Keratinocyte (primary cell): ENCODE data around the gene MAPKAPK3. TPM values are rescaled to one million over a fixed set of nuclear protein-coding genes. Genes with fewer than 3 reads are reported as not detected.
"Not testable (repeated sequence)": the region's sequence is repeated elsewhere in the genome, so short reads cannot be mapped to it uniquely, and the experiment has no call there.

Source experiments
- DNase-seq: peaks from one replicate; pipeline ENCODE4 v3.0.0-alpha.2; 2011; ENCODE audit warnings: low read depth, missing footprints, low spot score
- FAIRE-seq: peaks from 2 replicates; lab custom pipeline; 2011; peaks lifted over from hg19 to GRCh38; lab: Jason Lieb, UNC
- H2AFZ ChIP-seq: 2 replicates; pipeline ENCODE4 v1.6.0; 2012; ENCODE audit warnings: low read length, control low read depth, inconsistent platforms; ENCODE audit not compliant: control insufficient read depth
- H3K27ac ChIP-seq: 2 replicates; pipeline ENCODE4 v1.5.1; 2011; ENCODE audit warnings: low read length; ENCODE audit not compliant: control insufficient read depth, insufficient read depth
- H3K27me3 ChIP-seq: 3 replicates; pipeline ENCODE4 v1.6.0; 2011; ENCODE audit warnings: low read length; ENCODE audit not compliant: control insufficient read depth, insufficient read depth; ENCODE audit errors: extremely low read depth
- H3K36me3 ChIP-seq, 2 experiments: 2 replicates in 1 of 2; 3 replicates in 1 of 2; pipeline ENCODE4 v1.5.1; 2011; ENCODE audit warnings: low read length in 2 of 2, mild to moderate bottlenecking in 1 of 2; ENCODE audit not compliant: control insufficient read depth in 2 of 2, insufficient read depth in 2 of 2; ENCODE audit errors: extremely low read depth in 1 of 2
- H3K4me1 ChIP-seq: 3 replicates; pipeline ENCODE4 v1.5.1; 2011; ENCODE audit warnings: low read length; ENCODE audit not compliant: control insufficient read depth, insufficient read depth; ENCODE audit errors: extremely low read depth
- H3K4me2 ChIP-seq: 3 replicates; pipeline ENCODE4 v1.6.0; 2011; ENCODE audit warnings: low read depth, low read length; ENCODE audit not compliant: control insufficient read depth, insufficient read depth; ENCODE audit errors: extremely low read depth
- H3K4me3 ChIP-seq, 3 experiments: fragments of 200-600 bp in 1 of 3; sonication (generic) in 1 of 3; 2 replicates in 2 of 3; 3 replicates in 1 of 3; pipeline ENCODE4 v1.5.1; 2011 to 2016; ENCODE audit warnings: low read length in 3 of 3, mild to moderate bottlenecking in 3 of 3, control low read depth in 2 of 3, inconsistent platforms in 1 of 3, low read depth in 1 of 3, mixed read lengths in 1 of 3, mixed run types in 1 of 3, moderate library complexity in 1 of 3; ENCODE audit not compliant: control insufficient read depth in 2 of 3, insufficient read depth in 2 of 3; ENCODE audit errors: extremely low read depth in 1 of 3
- H3K79me2 ChIP-seq: 2 replicates; pipeline ENCODE4 v1.6.0; 2012; ENCODE audit warnings: low read length; ENCODE audit not compliant: control insufficient read depth, insufficient read depth
- H3K9ac ChIP-seq: 3 replicates; pipeline ENCODE4 v1.6.0; 2011; ENCODE audit warnings: low read length; ENCODE audit not compliant: control insufficient read depth, insufficient read depth; ENCODE audit errors: extremely low read depth
- H3K9me1 ChIP-seq: 3 replicates; pipeline ENCODE4 v1.6.0; 2011; ENCODE audit warnings: low read length; ENCODE audit not compliant: control insufficient read depth, insufficient read depth; ENCODE audit errors: extremely low read depth
- H3K9me3 ChIP-seq: 2 replicates; pipeline ENCODE4 v1.5.1; 2012; ENCODE audit warnings: low read depth, low read length; ENCODE audit not compliant: control insufficient read depth
- H4K20me1 ChIP-seq: 3 replicates; pipeline ENCODE4 v1.6.0; 2011; ENCODE audit warnings: low read length; ENCODE audit not compliant: control insufficient read depth, insufficient read depth; ENCODE audit errors: extremely low read depth
- EZH2 ChIP-seq: IDR thresholded peaks from one replicate; pipeline ENCODE4 v1.6.1; 2012; ENCODE audit warnings: inconsistent platforms, mild to moderate bottlenecking, low read length, moderate library complexity
- dilution Hi-C: fragments of 300-500 bp; cut with MboI; formaldehyde crosslinking; loops from one replicate; pipeline ENCODE4 v1.7.0; 2020; ENCODE audit warnings: low sequenced_read_pairs; ENCODE audit not compliant: extremely low pct_ligation_motif_present
- polyA plus RNA-seq, 5 experiments: library from polyadenylated mRNA; depleted of rRNA in 3 of 5; stranded (reverse) in 3 of 5; stranded (forward) in 1 of 5; unstranded in 1 of 5; fragments of >200 nt; gene quantifications; 1 replicate in 1 of 5; 2 replicates in 3 of 5; 3 replicates in 1 of 5; pipeline versions ENCODE4 v1.2.1 to v1.2.3, GENCODE V29; 2011 to 2012; ENCODE audit warnings: missing spikeins in 2 of 5, low read depth in 1 of 5, low replicate concordance in 1 of 5
- TF ChIP-seq, protein P1 (sequence below), 3 experiments: IDR thresholded peaks in 1 of 3; conservative IDR thresholded peaks in 1 of 3; optimal IDR thresholded peaks in 1 of 3; 2 replicates in 2 of 3; 3 replicates in 1 of 3; pipeline versions ENCODE3 to v1.5.1; 2011; ENCODE audit warnings: low read length in 3 of 3, mild to moderate bottlenecking in 3 of 3, moderate library complexity in 2 of 3, control low read depth in 1 of 3, inconsistent platforms in 1 of 3; ENCODE audit not compliant: insufficient read depth in 2 of 3; ENCODE audit errors: extremely low read depth in 1 of 3

Gene MAPKAPK3
- polyA plus RNA-seq, 1 donor (not counting 4 experiments of a cell fraction or from before 2014, with no cell fraction given): 134 TPM

DNA sequence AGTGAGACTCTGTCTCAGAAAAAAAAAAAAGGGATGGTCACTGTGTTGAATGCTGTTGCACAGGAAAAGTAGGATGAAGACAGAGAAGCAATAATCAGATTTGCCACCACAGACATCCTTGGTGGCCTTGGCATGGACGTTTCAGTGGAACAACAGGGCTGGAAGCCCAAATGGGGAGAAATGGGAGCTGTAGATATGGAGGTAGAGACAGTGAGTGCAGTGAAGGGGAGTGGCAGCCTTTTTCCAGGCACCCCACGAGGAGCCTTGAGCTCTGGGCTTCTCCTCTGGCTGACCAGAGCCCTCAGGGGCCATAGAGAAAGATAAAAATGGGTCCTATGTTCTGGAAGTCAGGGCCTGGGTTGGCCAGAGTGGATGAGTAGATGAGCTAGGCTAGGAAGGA lies 45.5 kb downstream of the MAPKAPK3 start:
- Histone ChIP-seq H4K20me1 (no peaks in the 10 kb centered on the region), H3K9me3 (no peaks in the 10 kb centered on the region), H3K27me3 (peaks cover 14% of the 10 kb centered on the region), H3K27ac (no peak overlapping the region), H3K4me2 (no peak overlapping the region), H3K4me1 (peaks cover 16% of the 10 kb centered on the region), H3K9ac (no peak overlapping the region), H2AFZ (no peak overlapping the region), H3K9me1 (no peaks in the 10 kb centered on the region), H3K36me3 (no peaks in the 10 kb centered on the region), H3K4me3 (no peak overlapping the region), H3K79me2 (no peaks in the 10 kb centered on the region)
- TF ChIP-seq, protein P1, sequence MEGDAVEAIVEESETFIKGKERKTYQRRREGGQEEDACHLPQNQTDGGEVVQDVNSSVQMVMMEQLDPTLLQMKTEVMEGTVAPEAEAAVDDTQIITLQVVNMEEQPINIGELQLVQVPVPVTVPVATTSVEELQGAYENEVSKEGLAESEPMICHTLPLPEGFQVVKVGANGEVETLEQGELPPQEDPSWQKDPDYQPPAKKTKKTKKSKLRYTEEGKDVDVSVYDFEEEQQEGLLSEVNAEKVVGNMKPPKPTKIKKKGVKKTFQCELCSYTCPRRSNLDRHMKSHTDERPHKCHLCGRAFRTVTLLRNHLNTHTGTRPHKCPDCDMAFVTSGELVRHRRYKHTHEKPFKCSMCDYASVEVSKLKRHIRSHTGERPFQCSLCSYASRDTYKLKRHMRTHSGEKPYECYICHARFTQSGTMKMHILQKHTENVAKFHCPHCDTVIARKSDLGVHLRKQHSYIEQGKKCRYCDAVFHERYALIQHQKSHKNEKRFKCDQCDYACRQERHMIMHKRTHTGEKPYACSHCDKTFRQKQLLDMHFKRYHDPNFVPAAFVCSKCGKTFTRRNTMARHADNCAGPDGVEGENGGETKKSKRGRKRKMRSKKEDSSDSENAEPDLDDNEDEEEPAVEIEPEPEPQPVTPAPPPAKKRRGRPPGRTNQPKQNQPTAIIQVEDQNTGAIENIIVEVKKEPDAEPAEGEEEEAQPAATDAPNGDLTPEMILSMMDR (optimal IDR thresholded peaks at IDR 0.05 in 1 of 3, IDR thresholded peaks at IDR 0.05 in 1 of 3, conservative IDR thresholded peaks at IDR 0.05 in 1 of 3; ENCODE audit: extremely low read depth in 1 of 3, insufficient read depth in 2 of 3, low read length in 3 of 3): no peak
- no peak for TF ChIP-seq EZH2
- DNase-seq (no peak), FAIRE-seq (no peak)
- dilution Hi-C loops: no loop called here

DNA sequence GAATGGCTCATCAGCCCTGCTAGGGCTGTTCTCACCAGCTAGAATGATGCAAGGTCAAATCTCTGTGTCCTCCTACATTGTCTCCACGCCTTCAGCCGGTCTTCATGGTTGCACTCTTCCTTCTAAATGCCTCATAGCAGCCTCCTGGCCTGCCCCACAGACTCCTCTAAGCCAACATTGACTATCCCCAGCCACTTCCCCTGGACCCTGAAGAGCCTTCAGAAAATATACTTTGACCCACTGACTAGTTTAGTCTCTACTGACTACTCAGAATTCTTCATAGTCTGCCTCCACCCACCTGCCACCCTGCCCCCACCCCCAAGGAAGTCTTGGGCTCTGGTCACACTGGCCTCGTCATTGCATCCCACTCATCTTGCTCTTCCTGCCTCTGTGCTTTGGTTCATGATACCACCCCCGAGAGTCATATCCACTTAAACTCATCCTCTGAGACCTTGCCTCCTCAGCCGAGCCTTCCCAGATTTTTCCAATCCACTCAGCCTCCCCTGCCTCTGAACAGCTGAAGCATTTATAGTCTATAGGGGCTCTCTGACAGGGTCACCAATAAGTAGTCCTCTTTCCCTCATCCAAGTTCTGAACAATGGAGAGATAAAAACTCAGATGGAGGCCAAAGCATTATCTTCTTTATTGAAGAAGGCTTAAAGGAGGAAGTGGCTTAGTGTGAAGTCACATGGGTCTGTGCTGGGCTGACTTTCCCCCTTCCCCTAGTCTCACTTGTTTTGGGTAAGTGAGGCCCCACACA lies 48.3 kb downstream of the MAPKAPK3 start:
- Histone ChIP-seq H3K27me3 (peaks cover 16% of the 10 kb centered on the region), H4K20me1 (no peaks in the 10 kb centered on the region), H3K4me3 (no peak overlapping the region), H3K9me1 (no peaks in the 10 kb centered on the region), H3K9ac (no peak overlapping the region), H3K4me1 (peaks cover 7% of the 10 kb centered on the region), H3K79me2 (no peaks in the 10 kb centered on the region), H2AFZ (no peak overlapping the region), H3K36me3 (no peaks in the 10 kb centered on the region), H3K4me2 (no peak overlapping the region), H3K27ac (no peak overlapping the region), H3K9me3 (no peaks in the 10 kb centered on the region)
- no peak for TF ChIP-seq EZH2
- TF ChIP-seq, protein P1 (optimal IDR thresholded peaks at IDR 0.05 in 1 of 3, IDR thresholded peaks at IDR 0.05 in 1 of 3, conservative IDR thresholded peaks at IDR 0.05 in 1 of 3; ENCODE audit: extremely low read depth in 1 of 3, insufficient read depth in 2 of 3, low read length in 3 of 3): no peak
- FAIRE-seq (no peak), DNase-seq (no peak)
- dilution Hi-C loops: no loop called here

- H2AFZ ChIP-seq, H3K4me1 ChIP-seq, H3K79me2 ChIP-seq, DNase-seq, H3K27ac ChIP-seq, H3K36me3 ChIP-seq, H3K9ac ChIP-seq, H3K4me3 ChIP-seq, dilution Hi-C loops, H3K9me1 ChIP-seq, H3K9me3 ChIP-seq, FAIRE-seq, H3K4me2 ChIP-seq, H4K20me1 ChIP-seq: not testable (repeated sequence)
- peaks cover 19% of the 10 kb centered on the region for H3K27me3 ChIP-seq
Measured at GRCh38 chr3:50665841-50666115, 48.8 kb downstream of the MAPKAPK3 start.
